NT2/D1 (cell line): ENCODE results near the gene NYAP1.

Experiments
- DNase-seq: peaks from one replicate; pipeline ENCODE4 v3.0.0-alpha.2; 2011; ENCODE audit warnings: low read depth, low spot score
- H3K27me3 ChIP-seq: 2 replicates; pipeline ENCODE4 v1.6.0; 2011; ENCODE audit warnings: mild to moderate bottlenecking; ENCODE audit not compliant: insufficient read length, insufficient read depth
- H3K36me3 ChIP-seq: 2 replicates; pipeline ENCODE4 v1.6.1; 2011; ENCODE audit warnings: mild to moderate bottlenecking, low read length, mixed read lengths; ENCODE audit not compliant: insufficient read depth, insufficient read length
- H3K4me1 ChIP-seq: 2 replicates; pipeline ENCODE4 v1.5.1; 2011; ENCODE audit not compliant: insufficient read depth, insufficient read length
- H3K4me3 ChIP-seq: 2 replicates; pipeline ENCODE4 v1.5.1; 2011; ENCODE audit warnings: low read depth; ENCODE audit not compliant: insufficient read length
- H3K9ac ChIP-seq: 2 replicates; pipeline ENCODE4 v1.6.0; 2011; ENCODE audit warnings: low read depth; ENCODE audit not compliant: insufficient read length
- H3K9me3 ChIP-seq: 2 replicates; pipeline ENCODE4 v1.5.1; 2011; ENCODE audit warnings: mild to moderate bottlenecking, low read length; ENCODE audit not compliant: insufficient read depth
- SUZ12 ChIP-seq: IDR thresholded peaks from 2 replicates; pipeline ENCODE4 v1.6.1; 2011; ENCODE audit not compliant: insufficient read length, insufficient read depth; ENCODE audit errors: extremely low read depth
- YY1 ChIP-seq: IDR thresholded peaks from 2 replicates; pipeline ENCODE4 v1.6.1; 2011; ENCODE audit not compliant: insufficient read length, insufficient read depth
- ZNF274 ChIP-seq: IDR thresholded peaks from 2 replicates; pipeline ENCODE4 v1.6.1; 2011; ENCODE audit warnings: mild to moderate bottlenecking, low read depth, low read length

Gene NYAP1

DNA sequence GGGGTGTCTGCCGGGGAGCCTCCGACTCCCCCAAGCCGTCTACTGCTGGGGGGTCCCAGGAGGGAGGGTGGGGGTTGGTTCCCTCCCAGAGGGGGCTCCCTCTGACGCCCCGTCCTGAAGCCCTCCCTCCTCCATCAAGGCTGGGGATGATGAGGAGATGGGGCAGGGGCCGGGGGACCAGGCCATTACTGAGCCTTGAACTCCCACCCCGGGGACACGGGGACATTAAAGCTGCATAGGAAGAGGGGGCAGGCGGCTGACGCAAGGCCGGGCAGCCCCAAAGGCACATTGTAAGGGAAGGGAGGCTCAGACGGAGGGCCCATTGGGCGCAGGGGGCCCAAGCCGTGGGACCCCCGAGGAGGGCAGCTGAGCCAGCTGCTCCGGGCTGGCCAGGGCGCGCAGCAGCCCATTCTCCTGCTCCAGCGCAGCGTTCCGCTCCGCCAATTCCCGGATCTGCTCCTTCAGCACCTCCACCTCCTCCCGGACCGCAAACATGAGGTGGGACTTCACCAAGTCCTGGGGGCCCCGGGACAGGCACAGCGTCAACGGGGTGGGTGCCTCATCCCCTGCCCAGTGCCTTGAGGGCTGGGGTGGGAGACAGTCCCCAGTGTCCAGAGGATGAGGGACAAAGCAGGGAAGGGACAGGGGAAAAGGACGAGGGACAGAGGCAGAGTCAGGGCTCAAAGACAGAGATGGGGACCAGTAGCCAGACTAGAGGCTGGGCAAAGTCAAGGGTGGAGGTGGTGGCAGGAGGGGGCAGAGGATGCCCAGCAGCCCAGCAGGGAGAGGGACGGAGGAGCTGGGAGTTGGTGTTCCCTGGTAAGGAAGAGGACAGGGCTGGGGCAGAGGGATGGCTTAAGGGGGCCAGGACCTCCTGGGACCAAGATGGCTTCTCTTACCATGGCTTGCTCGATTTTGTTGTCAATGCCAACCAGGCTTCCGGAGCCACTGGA lies 16.8 kb upstream of the NYAP1 start:
- no peaks in the 10 kb centered on the region for H3K9me3 ChIP-seq
- no peak overlapping the region for H3K4me3 ChIP-seq
- TF ChIP-seq YY1 (no peak), ZNF274 (no peak), SUZ12 (no peak)
- no peak overlapping the region for H3K9ac ChIP-seq
- no peaks in the 10 kb centered on the region for H3K27me3 ChIP-seq
- H3K4me1 ChIP-seq, result peaks cover 5% of the 10 kb centered on the region
- peaks cover 19% of the 10 kb centered on the region for H3K36me3 ChIP-seq
- DNase-seq, result no peak

DNA sequence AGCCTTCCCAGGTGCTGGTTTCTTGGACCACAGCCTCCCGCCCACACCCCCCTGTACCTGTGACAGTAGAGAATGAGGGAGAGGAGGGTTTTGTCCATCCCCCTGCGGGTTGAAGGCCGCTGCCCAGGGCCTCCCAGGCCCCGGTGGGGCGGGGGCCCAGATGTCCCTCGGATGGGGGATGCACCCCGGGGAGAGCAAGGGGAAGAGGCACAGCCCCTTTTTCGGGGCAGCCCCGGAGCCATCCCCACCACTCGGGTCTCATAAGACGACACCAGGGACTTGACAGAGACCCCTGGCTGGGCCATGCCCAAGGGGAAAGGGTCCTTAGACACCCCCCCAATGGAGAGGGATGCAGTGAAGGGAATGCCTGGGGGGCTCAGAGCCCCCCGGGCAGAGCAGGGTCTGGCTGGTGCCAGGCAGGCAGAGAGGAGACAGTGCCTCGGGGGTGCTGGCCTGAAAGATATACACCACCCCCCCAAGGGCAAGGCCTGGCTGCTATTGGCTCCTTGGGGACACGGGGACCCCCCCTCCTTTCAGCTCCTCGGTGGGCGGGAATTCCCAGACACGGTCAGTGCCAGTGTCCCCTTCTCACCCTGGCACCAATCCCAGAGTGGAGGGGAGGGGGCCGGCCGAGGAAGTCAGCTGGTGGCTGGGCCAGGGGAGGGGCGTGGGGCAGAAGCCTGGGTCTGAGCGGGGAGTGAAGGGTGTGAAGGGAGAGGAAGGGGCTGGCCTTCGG lies 15.9 kb upstream of the NYAP1 start:
- Histone ChIP-seq H3K4me3 (no peak overlapping the region), H3K4me1 (peaks cover 7% of the 10 kb centered on the region), H3K36me3 (peaks cover 21% of the 10 kb centered on the region), H3K9ac (no peak overlapping the region), H3K9me3 (no peaks in the 10 kb centered on the region), H3K27me3 (no peaks in the 10 kb centered on the region)
- TF ChIP-seq SUZ12 (no peak), ZNF274 (no peak), YY1 (no peak)
- DNase-seq, result no peak

DNA sequence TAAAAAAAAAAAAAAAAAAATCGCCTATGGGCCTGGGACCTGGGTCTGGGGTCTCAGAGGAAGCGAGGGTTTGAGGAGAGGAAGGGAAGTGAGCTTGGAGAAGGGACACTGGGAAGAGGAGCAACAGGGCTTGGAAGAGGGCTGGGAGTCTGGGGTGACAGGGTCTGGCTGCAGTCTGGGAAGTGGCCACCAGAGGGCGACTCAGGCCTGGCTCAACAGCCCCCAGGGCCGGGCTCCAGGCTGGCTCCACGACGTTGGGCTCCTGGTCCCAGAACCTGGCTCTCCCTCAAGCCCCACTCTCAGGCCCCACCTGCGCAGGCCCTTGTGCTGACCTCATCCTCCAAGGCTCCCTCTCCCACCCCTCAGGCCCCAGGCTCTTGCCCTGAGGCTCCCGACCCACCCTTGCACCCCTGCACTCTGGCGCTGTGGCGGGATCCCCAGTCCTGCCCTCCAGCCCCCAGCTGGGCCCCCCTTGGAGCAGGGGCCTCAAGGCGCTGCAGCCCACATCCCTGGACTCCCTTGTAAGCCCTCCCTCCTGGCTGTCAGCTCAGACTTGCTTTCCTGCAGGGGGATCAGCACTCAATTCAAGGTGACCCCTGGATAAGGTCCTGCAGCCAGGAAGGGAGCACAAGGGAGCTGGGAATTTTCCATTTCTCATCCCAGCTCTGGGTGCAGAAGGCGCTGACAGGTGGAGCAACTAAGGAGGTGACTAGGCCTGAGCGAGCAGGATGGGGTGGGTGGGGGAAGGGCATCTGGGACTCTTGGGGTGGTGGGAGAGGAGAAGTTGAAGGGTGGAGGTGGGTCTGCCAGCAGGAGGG lies 14.3 kb upstream of the NYAP1 start:
- Histone ChIP-seq H3K4me1 (peaks cover 11% of the 10 kb centered on the region), H3K36me3 (peaks cover 29% of the 10 kb centered on the region), H3K27me3 (no peaks in the 10 kb centered on the region), H3K9me3 (no peaks in the 10 kb centered on the region), H3K4me3 (no peak overlapping the region), H3K9ac (no peak overlapping the region)
- TF ChIP-seq SUZ12, result no peak
- no peak for TF ChIP-seq ZNF274
- no peak for TF ChIP-seq YY1
- peak; percentile 63 for DNase-seq

DNA sequence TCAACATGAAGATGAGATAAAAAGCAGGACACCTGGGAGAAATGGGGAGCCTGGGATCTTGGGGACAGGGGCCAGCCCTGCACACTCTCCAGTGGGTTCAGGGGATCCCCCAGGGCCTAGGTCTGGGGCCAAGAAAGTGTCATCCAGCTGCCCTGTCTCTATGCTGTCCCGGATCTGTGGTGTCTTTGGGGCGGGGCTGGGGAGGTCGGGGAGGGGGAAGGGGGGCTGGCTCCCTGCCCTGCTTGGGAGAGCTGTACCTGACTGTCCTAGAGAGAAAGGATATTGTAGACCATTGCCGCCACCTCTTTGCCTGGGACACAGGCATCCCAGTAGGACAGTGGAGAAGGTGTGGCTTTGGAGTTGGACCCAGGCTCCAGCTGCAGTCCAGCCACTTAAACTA lies 12.7 kb upstream of the NYAP1 start:
- no peak overlapping the region for H3K4me3 ChIP-seq
- H3K9ac ChIP-seq, result no peak overlapping the region
- H3K4me1 ChIP-seq, result peaks cover 11% of the 10 kb centered on the region
- TF ChIP-seq SUZ12, result no peak
- TF ChIP-seq YY1, result no peak
- TF ChIP-seq ZNF274, result no peak
- H3K36me3 ChIP-seq, result peaks cover 29% of the 10 kb centered on the region
- no peaks in the 10 kb centered on the region for H3K9me3 ChIP-seq
- no peaks in the 10 kb centered on the region for H3K27me3 ChIP-seq
- no peak for DNase-seq

DNA sequence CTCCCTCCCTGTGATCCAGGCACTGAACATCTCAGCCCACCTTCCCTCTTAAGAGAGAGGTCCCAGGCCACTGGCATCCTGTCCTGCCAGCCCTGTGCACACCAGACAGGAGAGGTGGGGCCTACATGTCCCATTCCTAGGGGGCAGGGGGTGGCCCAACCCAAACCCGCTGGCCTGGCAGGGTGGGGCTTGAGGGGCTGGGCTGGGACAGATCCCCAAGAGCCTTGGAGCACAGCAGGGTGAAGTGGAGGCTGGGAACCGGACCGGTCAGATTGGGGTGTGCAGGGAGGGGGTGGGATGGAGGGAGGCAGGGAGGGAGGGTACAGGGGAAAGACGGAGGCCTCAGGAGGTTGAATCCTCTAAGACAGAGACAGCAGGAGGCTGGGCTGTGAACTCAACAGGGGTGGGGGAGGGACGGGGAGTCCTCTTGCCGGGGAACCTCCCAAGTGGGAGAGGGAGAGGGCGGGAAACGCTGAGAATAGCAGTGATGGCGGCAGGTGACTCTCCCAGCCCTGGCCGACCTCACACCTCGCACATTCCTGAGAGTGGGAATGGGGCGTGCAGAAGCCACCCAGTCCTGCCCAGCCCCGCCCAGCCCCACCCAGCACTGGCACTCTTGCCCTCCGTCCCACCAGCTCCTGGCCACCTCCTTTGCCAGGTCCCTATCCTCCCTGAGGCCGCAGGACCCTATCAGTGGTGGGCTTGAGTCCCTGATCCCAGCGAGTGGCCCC lies 11.4 kb upstream of the NYAP1 start:
- Histone ChIP-seq H3K9ac (no peak overlapping the region), H3K9me3 (no peaks in the 10 kb centered on the region), H3K4me1 (peaks cover 14% of the 10 kb centered on the region), H3K36me3 (peaks cover 32% of the 10 kb centered on the region), H3K4me3 (no peak overlapping the region), H3K27me3 (no peaks in the 10 kb centered on the region)
- DNase-seq, result no peak
- TF ChIP-seq SUZ12, result no peak
- TF ChIP-seq ZNF274, result no peak
- no peak for TF ChIP-seq YY1

DNA sequence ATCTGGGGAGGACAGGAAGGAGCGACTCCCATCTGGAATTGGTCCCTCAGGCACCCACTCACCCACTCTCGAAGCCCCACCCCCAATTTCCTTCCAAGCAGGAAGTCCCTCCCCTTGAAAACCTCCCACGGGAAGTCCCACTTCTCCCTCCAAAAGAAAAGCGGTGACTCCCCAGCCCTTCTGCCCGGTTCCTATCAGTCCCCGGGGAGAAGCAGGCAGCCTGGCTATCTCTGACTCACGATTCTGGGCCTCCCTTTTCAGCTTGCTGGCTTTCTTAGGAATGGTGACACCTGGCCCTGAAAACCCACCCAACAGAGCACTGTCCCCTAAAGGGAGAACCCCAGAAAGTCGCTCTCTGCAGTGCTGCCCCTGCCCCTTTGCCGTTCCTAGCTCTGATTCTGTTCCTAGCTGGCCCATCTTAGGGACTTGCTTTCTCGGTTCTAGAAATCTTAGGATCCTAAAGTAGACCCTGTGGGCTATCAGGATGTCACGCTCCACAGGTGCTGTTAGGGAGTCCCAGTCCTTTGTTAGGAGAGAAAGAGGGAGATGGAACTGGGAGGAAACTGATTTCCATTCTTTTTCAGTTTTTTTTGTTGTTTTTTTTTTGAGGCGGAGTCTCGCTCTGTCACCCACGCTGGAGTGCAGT lies 10.8 kb upstream of the NYAP1 start:
- Histone ChIP-seq H3K36me3 (peaks cover 26% of the 10 kb centered on the region), H3K27me3 (no peaks in the 10 kb centered on the region), H3K9ac (no peak overlapping the region), H3K4me1 (peaks cover 14% of the 10 kb centered on the region), H3K4me3 (no peak overlapping the region), H3K9me3 (no peaks in the 10 kb centered on the region)
- no peak for DNase-seq
- TF ChIP-seq ZNF274, result no peak
- TF ChIP-seq SUZ12, result no peak
- TF ChIP-seq YY1, result no peak
